Mesenchymal stem cell (in vitro differentiated cells and primary cell): ENCODE measurements around the gene TNFRSF1B.

ENCODE experiments used
- DNase-seq: peaks from one replicate; pipeline ENCODE4 v3.0.0-alpha.2; 2013
- H2AFZ ChIP-seq: one replicate; pipeline ENCODE4 v1.6.1; 2013; ENCODE audit warnings: low read depth, mild to moderate bottlenecking, control low read depth, inconsistent platforms, low read length, moderate library complexity
- H2AK5ac ChIP-seq: 2 replicates; pipeline ENCODE4 v1.6.1; 2013; ENCODE audit warnings: low read length, moderate library complexity, mild to moderate bottlenecking, inconsistent platforms; ENCODE audit not compliant: severe bottlenecking
- H2BK120ac ChIP-seq: one replicate; pipeline ENCODE4 v1.6.1; 2013; ENCODE audit warnings: low read depth, mild to moderate bottlenecking, inconsistent platforms, low read length, moderate library complexity
- H2BK12ac ChIP-seq, 2 experiments: one replicate each; pipeline ENCODE4 v1.6.1; 2013; ENCODE audit warnings: inconsistent platforms in 2 of 2, low read length in 2 of 2, mild to moderate bottlenecking in 2 of 2, moderate library complexity in 2 of 2, control low read depth in 1 of 2
- H2BK15ac ChIP-seq: one replicate; pipeline ENCODE4 v1.6.1; 2013; ENCODE audit warnings: mild to moderate bottlenecking, low read depth, inconsistent platforms; ENCODE audit not compliant: poor library complexity, severe bottlenecking
- H2BK5ac ChIP-seq: 2 replicates; pipeline ENCODE4 v1.6.1; 2013; ENCODE audit warnings: low read depth, mild to moderate bottlenecking, low read length, control low read depth, inconsistent platforms; ENCODE audit not compliant: poor library complexity, severe bottlenecking
- H3K14ac ChIP-seq, 2 experiments: one replicate each; pipeline ENCODE4 v1.6.1; 2013; ENCODE audit warnings: inconsistent platforms in 2 of 2, low read length in 2 of 2, control low read depth in 1 of 2, mild to moderate bottlenecking in 1 of 2, moderate library complexity in 1 of 2
- H3K18ac ChIP-seq, 2 experiments: one replicate each; pipeline ENCODE4 v1.6.1; 2013; ENCODE audit warnings: inconsistent platforms in 2 of 2, low read length in 2 of 2, control low read depth in 1 of 2, low read depth in 1 of 2, mild to moderate bottlenecking in 1 of 2
- H3K23ac ChIP-seq, 2 experiments: one replicate each; pipeline ENCODE4 v1.6.1; 2013; ENCODE audit warnings: inconsistent platforms in 2 of 2, low read length in 2 of 2, mild to moderate bottlenecking in 2 of 2, moderate library complexity in 2 of 2, control low read depth in 1 of 2
- H3K27ac ChIP-seq: 2 replicates; pipeline ENCODE4 v1.5.1; 2013; ENCODE audit warnings: mild to moderate bottlenecking, moderate library complexity, low read length, control low read depth, inconsistent platforms; ENCODE audit not compliant: poor library complexity, severe bottlenecking
- H3K27me3 ChIP-seq, 2 experiments: 2 replicates each; pipeline versions ENCODE4 v1.6.1 to v1.7.0; 2013; ENCODE audit warnings: low read length in 2 of 2, mild to moderate bottlenecking in 2 of 2, moderate library complexity in 2 of 2, control low read depth in 1 of 2, inconsistent platforms in 1 of 2; ENCODE audit not compliant: control insufficient read depth in 1 of 2, insufficient read depth in 1 of 2
- H3K36me3 ChIP-seq, 2 experiments: 2 replicates each; pipeline versions ENCODE4 v1.6.1 to v1.7.0; 2013; ENCODE audit warnings: low read length in 2 of 2, control low read depth in 1 of 2, inconsistent platforms in 1 of 2, low read depth in 1 of 2, mild to moderate bottlenecking in 1 of 2; ENCODE audit not compliant: insufficient read depth in 2 of 2, control insufficient read depth in 1 of 2
- H3K4ac ChIP-seq, 2 experiments: one replicate each; pipeline ENCODE4 v1.6.1; 2013; ENCODE audit warnings: inconsistent platforms in 2 of 2, low read length in 2 of 2, mild to moderate bottlenecking in 2 of 2, moderate library complexity in 2 of 2, control low read depth in 1 of 2, low read depth in 1 of 2
- H3K4me1 ChIP-seq: 2 replicates; pipeline ENCODE4 v1.6.1; 2013; ENCODE audit warnings: low read depth, low read length, control low read depth; ENCODE audit not compliant: control insufficient read depth, insufficient read depth
- H3K4me2 ChIP-seq: 2 replicates; pipeline ENCODE4 v1.6.1; 2013; ENCODE audit warnings: low read length, mild to moderate bottlenecking, inconsistent platforms; ENCODE audit not compliant: poor library complexity, severe bottlenecking
- H3K4me3 ChIP-seq, 2 experiments: 2 replicates each; pipeline versions ENCODE4 v1.5.1 to v1.7.0; 2013; ENCODE audit warnings: low read length in 2 of 2, mild to moderate bottlenecking in 2 of 2, control low read depth in 1 of 2, low read depth in 1 of 2; ENCODE audit not compliant: insufficient read depth in 1 of 2
- H3K79me1 ChIP-seq: replicated peaks from 2 replicates; pipeline ENCODE4 v1.6.1; 2013; ENCODE audit warnings: mild to moderate bottlenecking, control low read depth, low read length, inconsistent platforms; ENCODE audit not compliant: poor library complexity, severe bottlenecking
- H3K9ac ChIP-seq: 2 replicates; pipeline ENCODE4 v1.7.0; 2013; ENCODE audit warnings: mild to moderate bottlenecking, low read length, moderate library complexity
- H3K9me3 ChIP-seq: 2 replicates; pipeline ENCODE4 v1.7.0; 2013; ENCODE audit warnings: mild to moderate bottlenecking, low read length; ENCODE audit not compliant: control insufficient read depth
- H4K8ac ChIP-seq: one replicate; pipeline ENCODE4 v1.6.1; 2013; ENCODE audit warnings: inconsistent platforms, mild to moderate bottlenecking, low read length, moderate library complexity
- H4K91ac ChIP-seq: one replicate; pipeline ENCODE4 v1.6.1; 2013; ENCODE audit warnings: mild to moderate bottlenecking, low read length, inconsistent platforms
- WGBS: methylation state at CpG from one replicate; pipeline ENCODE4 v1.1.7; 2013; ENCODE audit warnings: mixed read lengths; 5-methylcytosine and 5-hydroxymethylcytosine counted together

The TNFRSF1B gene

GRCh38 chr1:12146343-12147112, 20.3 kb upstream of the TNFRSF1B start:
- Histone ChIP-seq H2AK5ac (no peak overlapping the region), H2BK120ac (no peak overlapping the region), H2BK15ac (peak overlapping the region; percentile 70), H3K9ac (no peak overlapping the region), H2AFZ (no peak overlapping the region), H2BK5ac (no peak overlapping the region), H3K14ac (no peak overlapping the region), H3K9me3 (peaks cover 8% of the 10 kb centered on the region), H4K91ac (peak overlapping the region; percentile 80), H3K4me2 (no peak overlapping the region), H3K18ac (peak overlapping the region; percentile 18 to 70), H3K27me3 (no peaks in the 10 kb centered on the region), H3K36me3 (no peaks in the 10 kb centered on the region), H2BK12ac (peak overlapping the region; percentile 17 to 73), H3K23ac (no peak overlapping the region), H4K8ac (peak overlapping the region; percentile 10), H3K4ac (peak overlapping the region in 1 of 2 experiments; percentile 3), H3K27ac (no peak overlapping the region), H3K4me1 (peaks cover 8% of the 10 kb centered on the region), H3K4me3 (no peak overlapping the region), H3K79me1 (no peaks in the 10 kb centered on the region)
- no peak for DNase-seq
- WGBS, result 88% methylated on average over 20 of the region's 20 CpGs

- Histone ChIP-seq H3K4me2 (no peak overlapping the region), H3K79me1 (no peaks in the 10 kb centered on the region), H3K18ac (peak overlapping the region in 1 of 2 experiments; percentile 64), H3K4ac (peak overlapping the region in 1 of 2 experiments; percentile 9), H2BK15ac (peak overlapping the region; percentile 60), H3K9me3 (peaks cover 8% of the 10 kb centered on the region), H2BK12ac (peak overlapping the region; percentile 17 to 85), H3K27me3 (no peaks in the 10 kb centered on the region), H3K23ac (no peak overlapping the region), H2AFZ (no peak overlapping the region), H3K4me3 (no peak overlapping the region), H3K14ac (no peak overlapping the region), H3K36me3 (no peaks in the 10 kb centered on the region), H2BK120ac (no peak overlapping the region), H3K27ac (no peak overlapping the region), H3K9ac (peak overlapping the region; percentile 6), H4K8ac (peak overlapping the region; percentile 73), H2BK5ac (no peak overlapping the region), H4K91ac (peak overlapping the region; percentile 70), H3K4me1 (peaks cover 8% of the 10 kb centered on the region), H2AK5ac (no peak overlapping the region)
- 85% methylated on average over 8 of the region's 8 CpGs for WGBS
- DNase-seq, result no peak
These were observed 19.5 kb upstream of the TNFRSF1B start for GRCh38 chr1:12147201-12147701.

GRCh38 chr1:12148160-12148957, 18.4 kb upstream of the TNFRSF1B start:
- H3K9ac ChIP-seq, result no peak overlapping the region
- peak overlapping the region; percentile 54 to 71 for H3K4ac ChIP-seq
- peak overlapping the region; percentile 0 for H2AFZ ChIP-seq
- no peaks in the 10 kb centered on the region for H3K36me3 ChIP-seq
- peak overlapping the region; percentile 78 for H2BK120ac ChIP-seq
- peak overlapping the region; percentile 34 for H4K91ac ChIP-seq
- H2BK12ac ChIP-seq, result peak overlapping the region in 1 of 2 experiments; percentile 94
- no peak overlapping the region for H3K27ac ChIP-seq
- peak overlapping the region; percentile 81 for H2BK15ac ChIP-seq
- no peak overlapping the region for H3K14ac ChIP-seq
- no peak overlapping the region for H2BK5ac ChIP-seq
- WGBS, result 96% methylated on average over 6 of the region's 8 CpGs
- H3K27me3 ChIP-seq, result no peaks in the 10 kb centered on the region
- peaks cover 11% of the 10 kb centered on the region for H3K4me1 ChIP-seq
- peaks cover 8% of the 10 kb centered on the region for H3K9me3 ChIP-seq
- no peak overlapping the region for H2AK5ac ChIP-seq
- H4K8ac ChIP-seq, result peak overlapping the region; percentile 61
- DNase-seq, result no peak
- H3K23ac ChIP-seq, result no peak overlapping the region
- no peak overlapping the region for H3K4me3 ChIP-seq
- H3K4me2 ChIP-seq, result no peak overlapping the region
- H3K79me1 ChIP-seq, result no peaks in the 10 kb centered on the region
- peak overlapping the region; percentile 72 to 83 for H3K18ac ChIP-seq
